Measurements from ENCODE around the gene CDA.

- TF ChIP-seq, protein P1, sequence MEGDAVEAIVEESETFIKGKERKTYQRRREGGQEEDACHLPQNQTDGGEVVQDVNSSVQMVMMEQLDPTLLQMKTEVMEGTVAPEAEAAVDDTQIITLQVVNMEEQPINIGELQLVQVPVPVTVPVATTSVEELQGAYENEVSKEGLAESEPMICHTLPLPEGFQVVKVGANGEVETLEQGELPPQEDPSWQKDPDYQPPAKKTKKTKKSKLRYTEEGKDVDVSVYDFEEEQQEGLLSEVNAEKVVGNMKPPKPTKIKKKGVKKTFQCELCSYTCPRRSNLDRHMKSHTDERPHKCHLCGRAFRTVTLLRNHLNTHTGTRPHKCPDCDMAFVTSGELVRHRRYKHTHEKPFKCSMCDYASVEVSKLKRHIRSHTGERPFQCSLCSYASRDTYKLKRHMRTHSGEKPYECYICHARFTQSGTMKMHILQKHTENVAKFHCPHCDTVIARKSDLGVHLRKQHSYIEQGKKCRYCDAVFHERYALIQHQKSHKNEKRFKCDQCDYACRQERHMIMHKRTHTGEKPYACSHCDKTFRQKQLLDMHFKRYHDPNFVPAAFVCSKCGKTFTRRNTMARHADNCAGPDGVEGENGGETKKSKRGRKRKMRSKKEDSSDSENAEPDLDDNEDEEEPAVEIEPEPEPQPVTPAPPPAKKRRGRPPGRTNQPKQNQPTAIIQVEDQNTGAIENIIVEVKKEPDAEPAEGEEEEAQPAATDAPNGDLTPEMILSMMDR (IDR thresholded peaks at IDR 0.05), result peak; percentile 66 to 85 (median 76)
- no peak for TF ChIP-seq POLR2A (IDR thresholded peaks at IDR 0.05)
Observed at GRCh38 chr1:20640183-20640597, 51.3 kb downstream of the CDA start.
